ENCODE results near the gene FGD1. TPM values are rescaled to one million over a fixed set of nuclear protein-coding genes. Genes with fewer than 3 reads are reported as not detected.
"Not testable (repeated sequence)": the region's sequence is repeated elsewhere in the genome, so short reads cannot be mapped to it uniquely, and the experiment has no call there.

Gene FGD1
- polyA plus RNA-seq (ENCODE audit: insufficient read length in 4 of 4): 10 to 100 TPM; 16.4 to 25.9 (median 21.7) TPM

DNA sequence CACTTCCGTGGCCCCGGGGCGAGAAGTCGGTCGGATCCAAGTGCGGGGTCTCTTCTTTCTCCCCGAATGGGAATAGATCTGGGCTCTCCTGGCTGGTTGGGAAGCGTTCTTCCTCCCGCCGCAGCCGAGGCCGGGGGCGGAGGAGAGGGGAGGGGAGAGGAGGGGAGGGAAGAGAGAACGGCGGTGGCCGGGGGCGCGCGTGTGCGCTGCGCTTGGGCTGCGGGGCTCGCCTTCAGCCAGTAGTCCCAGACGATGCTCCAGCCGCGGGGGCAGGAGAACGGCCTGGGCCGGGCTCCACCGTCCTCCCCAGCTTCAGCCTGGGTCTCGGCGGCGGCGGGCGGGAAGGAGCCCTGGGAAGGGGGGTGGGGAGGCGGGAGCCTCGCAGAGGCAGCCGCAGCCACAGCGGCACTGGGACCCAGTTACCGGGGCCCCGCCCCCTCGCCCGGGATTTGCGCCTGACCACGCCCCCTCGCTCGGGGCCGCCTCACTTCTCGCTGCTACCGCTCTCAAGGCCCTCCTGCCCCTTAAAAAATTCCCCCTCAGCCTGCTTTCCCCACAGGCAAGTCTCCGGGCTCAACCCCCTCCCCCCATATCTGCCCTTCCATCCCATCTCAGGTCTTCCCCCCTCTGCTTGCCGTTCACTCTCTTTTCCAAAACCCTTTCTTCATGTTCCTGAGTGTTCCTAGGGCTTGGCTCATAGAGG, at the start of gene FGD1:
FGD1 (minus strand) TSS at position 421 of the 703 bp plus-strand sequence. CDS start 802 bp downstream, outside the sequence.
- DNase-seq (ENCODE audit: low read depth in 4 of 4, low spot score in 2 of 4): no peak

DNA sequence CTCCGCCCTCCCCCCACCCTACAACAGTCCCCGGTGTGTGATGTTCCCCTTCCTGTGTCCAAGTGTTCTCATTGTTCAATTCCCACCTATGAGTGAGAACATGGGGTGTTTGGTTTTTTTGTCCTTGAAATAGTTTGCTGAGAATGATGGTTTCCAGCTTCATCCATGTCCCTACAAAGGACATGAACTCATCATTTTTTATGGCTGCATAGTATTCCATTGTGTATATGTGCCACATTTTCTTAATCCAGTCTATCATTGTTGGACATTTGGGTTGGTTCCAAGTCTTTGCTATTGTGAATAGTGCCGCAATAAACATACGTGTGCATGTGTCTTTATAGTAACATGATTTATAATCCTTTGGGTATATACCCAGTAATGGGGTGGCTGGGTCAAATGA, 46.2 kb upstream of the FGD1 start:
- not testable (repeated sequence) for DNase-seq (ENCODE audit: low read depth in 4 of 4, low spot score in 2 of 4)

DNA sequence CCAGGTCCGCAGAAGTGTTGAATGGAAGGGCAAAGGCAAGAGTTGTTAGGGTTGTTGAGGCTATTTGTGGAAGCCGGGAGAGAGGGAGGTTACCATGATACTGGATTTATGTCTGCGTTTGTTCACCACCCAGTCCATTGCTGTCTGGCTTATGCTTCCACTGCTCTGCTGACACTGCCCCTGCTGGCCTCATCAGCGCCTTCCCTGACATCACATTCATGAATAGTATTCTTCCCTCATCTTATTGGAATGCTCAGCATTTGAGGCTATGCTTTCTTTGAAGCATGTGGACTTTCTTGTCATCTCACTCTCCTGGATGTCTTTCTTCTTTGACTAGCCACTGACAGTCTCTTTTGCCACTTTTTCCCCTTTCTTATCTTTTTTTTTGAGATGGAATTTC, 44.3 kb upstream of the FGD1 start:
- no peak for DNase-seq (ENCODE audit: low read depth in 4 of 4, low spot score in 2 of 4)

DNA sequence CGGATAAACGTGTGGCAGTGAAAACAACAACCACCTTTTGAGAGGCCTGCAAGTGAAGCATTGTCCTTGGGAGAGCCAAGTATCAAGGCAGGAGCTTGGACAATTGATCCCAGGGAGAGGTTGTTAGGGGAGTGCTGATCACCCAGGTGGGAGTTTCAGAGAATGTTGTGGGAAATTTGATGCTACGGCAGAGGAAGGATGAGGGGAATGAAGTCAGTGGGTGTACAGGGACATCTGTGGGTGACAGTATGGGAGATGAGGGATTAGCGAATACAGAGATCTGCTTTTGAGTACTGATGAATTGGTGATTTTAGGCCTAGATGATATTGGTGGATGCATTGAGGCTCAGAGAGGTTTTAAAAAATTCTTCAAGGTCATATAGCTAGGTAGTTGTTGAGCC, 38.2 kb upstream of the FGD1 start:
- no peak for DNase-seq (ENCODE audit: low read depth in 4 of 4, low spot score in 2 of 4)

DNA sequence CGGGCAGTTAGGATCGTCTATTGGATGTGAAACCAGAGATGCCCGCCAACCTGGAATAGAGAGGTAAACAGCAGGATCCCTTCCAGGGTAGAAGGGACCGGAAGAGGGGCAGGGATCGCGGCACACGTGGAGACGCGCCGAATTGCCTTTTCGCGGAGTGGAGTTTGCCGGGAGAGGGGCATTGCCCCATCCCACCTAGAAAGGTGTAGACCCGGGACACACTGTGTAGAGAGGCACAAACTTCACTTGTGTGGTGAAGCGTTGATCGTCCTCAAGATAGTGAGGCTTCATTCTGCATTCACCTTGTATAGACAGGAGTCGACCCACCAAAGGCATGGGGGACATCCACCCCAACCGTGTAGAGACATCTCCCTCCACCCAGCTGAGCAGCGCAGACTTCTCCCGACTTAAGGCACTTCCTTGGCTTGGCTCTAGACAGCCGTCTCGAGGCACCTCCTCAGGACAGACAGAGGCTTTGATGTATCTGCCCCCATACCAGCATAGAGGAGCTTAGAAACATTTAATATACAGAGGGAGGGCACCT, 34.4 kb upstream of the FGD1 start:
- DNase-seq (ENCODE audit: low read depth in 4 of 4, low spot score in 2 of 4): no peak

DNA sequence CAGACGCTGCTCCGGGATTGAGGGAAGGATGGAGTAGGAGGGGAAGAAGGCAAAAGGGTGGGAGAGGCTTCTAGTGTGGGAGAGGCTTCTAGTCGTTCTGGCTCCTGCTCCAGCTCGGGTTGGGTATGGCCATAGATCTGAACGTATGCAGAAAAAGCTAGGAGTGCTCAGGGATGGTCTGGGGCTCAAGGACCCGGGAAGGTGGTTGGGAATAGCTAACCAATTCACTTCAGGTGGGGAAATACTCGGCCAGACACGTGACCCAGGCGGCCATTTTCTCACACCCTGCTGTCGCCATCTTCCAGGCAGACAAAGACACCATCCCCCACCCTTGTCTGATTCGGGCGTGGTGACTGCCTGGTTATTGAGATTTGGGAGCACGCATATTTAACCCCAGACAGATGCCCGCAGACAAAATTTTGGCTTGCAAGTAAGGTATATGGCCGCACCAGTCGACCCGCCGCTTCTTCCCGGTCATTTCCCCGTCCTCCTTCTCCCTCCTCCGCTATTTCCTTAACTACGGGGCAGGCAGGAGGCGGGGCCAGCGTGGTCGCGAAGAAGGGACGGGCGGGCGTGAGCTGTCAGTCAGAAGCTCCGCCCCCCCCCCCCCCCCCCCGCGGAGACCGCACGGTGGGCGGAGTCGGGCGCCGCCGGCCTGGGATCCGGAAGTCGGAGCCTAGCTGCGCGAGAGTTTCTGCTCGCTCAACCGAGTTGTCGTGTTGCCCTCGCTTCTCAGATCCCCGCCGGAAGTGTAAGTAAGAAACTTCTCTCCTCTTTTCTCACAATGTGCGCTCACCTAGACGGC, 33.7 kb upstream of the FGD1 start, which contains the start of gene GNL3L:
GNL3L (plus strand) TSS at position 668 of the 805 bp plus-strand sequence. CDS start 2,348 bp downstream, outside the sequence.
- peak; percentile 62 to 83 (median 64) for DNase-seq (ENCODE audit: low read depth in 4 of 4, low spot score in 2 of 4)

DNA sequence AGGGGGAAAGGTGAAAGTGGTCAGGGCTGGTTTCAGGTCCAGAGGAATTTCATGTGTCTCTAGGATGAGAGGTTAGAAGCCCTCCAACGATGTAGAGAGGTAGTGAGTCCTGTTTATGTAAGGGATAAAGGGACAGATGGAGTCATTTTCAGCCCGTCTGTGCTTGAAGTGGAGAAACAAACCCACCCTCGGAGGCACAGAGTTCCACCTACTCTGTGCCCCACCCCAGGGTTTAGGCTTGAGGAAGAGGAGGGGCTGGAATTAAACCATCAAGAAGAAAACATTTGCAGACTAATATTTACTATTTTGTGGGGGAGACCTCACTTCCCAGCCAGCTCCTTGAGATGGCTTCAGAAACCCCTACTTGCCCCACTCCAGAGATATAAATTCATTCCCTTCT, 33.1 kb upstream of the FGD1 start:
- no peak for DNase-seq (ENCODE audit: low read depth in 4 of 4, low spot score in 2 of 4)

DNA sequence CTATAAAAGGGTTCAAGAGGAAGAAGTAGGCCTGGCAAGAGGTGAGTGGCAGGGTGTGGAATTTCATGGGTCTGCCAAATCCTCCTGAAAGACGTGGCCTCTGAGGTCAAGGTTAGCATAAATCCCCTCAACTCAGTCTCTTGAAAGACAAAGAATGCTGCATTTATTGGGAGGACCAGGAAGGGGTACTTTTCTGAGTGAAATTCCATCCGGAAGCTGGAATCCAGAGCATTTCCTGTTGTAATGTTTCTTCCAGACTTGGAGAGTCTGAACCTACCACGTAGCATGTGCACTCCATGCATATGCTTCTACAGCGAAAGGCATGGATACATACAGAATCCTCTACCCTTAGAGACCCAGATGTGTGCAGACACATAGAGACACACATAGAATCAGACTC, 13.4 kb upstream of the FGD1 start:
- peak in 1 of 4 donors; percentile 45 for DNase-seq (ENCODE audit: low read depth in 4 of 4, low spot score in 2 of 4)

DNA sequence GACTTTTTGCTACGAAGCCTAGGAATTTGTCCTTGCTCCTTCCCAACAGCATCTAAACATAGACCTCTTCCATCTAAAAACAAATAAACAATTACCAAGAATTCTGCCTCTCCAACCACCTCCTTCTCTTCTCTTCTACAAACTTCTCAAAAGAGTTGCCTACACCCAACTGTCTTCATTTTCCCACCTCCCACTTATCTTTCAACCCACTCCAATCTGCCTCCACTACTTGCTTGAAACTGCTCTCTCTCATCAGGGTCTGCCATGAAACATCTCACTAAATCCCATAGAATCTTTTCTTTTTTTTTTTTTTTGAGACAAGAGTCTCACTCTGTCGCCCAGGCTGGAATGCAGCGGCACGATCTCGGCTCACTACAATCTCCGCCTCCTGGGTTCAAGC, 902 bp upstream of the FGD1 start:
- DNase-seq (ENCODE audit: low read depth in 4 of 4, low spot score in 2 of 4): no peak

DNA sequence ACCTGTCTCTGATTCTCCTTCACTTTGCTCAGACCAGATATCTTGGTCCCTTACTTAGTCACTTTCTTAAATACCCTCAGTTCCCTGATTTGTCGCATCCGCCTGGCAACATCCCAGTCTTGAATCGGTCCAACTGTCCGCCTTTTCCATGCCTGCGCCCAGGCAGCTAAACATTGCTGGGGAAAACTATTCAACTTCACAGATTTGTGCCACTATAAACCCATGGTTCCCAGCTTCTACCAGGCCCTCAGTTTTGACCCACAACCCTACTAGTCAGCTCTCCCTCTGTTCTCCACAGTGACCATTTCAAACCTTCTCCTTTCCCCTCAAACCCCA, 451 bp upstream of the FGD1 start:
- DNase-seq (ENCODE audit: low read depth in 4 of 4, low spot score in 2 of 4): no peak

DNA sequence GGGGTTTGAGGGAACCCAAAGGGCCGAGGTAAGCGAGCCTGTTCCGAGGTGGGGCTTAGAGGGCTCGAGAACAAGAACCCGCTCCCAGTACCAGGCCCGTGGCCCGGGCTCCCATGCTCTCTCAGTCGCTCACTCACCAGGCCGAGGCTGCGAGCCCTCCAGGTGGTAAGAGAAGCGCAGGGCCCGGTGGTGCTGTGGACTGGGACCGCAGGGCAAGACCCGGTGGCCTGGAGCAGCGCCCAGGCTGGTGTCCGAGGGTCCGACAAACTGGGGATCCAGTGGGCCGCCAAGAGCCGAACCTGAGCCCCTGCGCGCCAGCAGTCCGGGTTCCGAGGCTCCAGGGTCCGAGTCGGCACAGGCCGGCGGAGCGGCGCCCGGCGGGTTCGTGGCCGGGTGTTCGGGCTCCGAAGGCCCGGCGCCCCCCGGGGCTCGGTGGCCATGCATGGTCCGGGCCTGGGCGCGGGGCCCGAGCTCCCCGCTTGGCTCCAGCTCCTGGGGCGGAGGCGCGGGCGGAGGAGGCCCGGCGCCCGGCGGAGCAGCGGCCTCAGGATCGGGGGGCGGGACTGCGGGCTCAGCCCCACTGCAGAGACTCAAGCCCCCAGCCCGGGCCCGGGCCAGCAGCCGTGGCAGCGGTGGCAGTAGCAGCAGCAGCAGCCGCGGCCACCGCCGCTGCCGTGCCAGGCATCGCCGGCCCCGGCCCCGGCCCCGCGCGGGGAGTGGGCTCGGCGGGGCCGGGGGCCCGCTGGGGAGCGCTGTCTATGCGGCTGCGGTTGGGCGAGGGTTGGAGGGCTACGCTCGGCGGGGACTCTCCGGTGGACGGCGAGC, 833 bp downstream of the FGD1 start:
- no peak for DNase-seq (ENCODE audit: low read depth in 4 of 4, low spot score in 2 of 4)

DNA sequence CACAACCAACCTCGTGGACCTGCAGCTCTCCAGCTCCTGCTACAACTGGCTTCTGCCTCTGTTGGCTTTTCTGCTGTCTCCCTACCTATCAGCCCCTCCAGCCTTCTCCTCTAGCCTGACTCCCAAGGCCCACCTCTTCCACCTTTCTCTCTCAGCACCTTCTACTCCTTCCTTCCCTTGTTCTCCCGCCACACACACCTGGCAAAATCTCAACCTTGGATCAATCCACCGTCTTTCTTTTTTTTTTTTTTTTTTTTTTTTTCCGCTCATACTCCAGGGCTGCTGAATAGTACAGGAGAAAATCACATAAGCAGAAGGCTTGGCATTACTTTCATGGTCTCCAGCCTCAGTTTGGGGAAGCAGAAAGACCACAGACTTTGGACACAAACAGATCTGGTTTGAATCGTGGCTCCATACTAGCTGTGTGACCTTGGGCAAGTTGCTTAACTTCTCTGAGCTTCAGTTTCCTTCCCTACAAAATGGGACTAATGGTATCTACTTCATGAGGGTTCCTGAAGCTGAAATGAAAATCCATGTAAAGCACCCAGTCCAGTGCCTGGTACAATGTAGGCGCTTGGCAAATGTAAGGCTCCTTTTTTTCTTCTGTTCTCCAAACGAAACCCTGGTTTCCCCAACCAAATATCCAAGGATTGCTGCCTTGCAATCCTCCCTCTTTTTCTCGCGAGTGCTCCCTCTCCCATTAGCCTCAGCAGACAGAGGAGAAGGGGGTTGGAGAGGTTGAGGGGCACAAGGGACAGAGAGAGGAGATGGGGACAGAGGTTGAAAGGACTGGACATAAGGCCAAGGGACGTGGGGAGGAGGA, 1.7 kb downstream of the FGD1 start:
- no peak for DNase-seq (ENCODE audit: low read depth in 4 of 4, low spot score in 2 of 4)

DNA sequence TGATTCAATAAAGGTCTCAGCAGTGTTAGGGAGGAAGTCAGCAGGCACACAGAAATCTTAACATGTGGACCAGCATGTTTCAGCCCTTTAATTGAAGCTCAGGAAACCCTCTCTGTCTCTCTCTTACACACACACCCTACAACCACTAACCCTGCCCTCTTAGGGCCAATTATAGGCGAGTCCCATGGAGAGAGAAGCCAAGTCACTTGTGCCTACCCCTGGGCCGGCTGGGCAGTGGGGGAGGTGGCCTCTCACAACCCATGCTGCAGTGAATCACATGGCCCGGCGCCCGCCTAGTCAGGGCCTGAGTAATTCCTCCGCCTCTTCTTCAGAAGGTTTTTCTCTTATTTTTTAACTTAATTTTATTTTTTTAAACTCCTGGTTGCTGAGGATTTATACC, 3.7 kb downstream of the FGD1 start:
- no peak for DNase-seq (ENCODE audit: low read depth in 4 of 4, low spot score in 2 of 4)

DNA sequence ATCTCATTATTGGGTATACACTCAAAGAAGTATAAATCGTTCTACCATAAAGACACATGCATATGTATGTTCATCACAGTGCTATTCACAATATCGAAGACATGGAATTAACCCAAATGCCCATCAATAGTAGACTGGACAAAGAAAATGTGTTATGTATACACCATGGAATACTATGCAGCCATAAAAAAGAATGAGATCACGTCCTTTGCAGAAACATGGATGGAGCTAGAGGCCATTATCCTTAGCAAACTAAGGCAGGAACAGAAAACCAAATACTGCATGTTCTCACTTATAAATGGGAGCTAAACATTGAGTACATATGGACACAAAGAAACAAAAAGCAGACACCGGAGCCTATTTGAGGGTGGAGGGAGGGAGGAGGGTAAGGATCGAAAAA, 6.2 kb downstream of the FGD1 start:
- DNase-seq (ENCODE audit: low read depth in 4 of 4, low spot score in 2 of 4): not testable (repeated sequence)

DNA sequence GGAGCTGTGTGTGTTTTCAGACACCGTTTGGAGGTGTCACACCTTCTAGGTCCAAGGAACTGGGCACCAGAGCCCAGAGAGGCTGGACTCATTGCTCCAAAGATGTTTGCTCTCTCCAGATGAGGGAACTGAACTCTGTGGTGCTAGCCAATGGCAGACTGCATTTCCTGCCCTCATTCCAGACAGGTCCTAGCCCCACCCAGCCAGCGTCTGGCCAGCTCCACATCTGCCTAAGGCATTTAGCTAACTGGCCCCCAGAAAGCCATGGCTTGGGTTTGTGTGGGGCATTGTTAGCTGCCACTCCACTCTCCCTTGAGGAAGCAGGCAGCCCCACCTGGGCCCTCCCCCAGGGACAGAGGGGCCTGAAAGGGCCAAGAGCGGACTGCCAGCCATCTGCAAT, 11.4 kb downstream of the FGD1 start:
- no peak for DNase-seq (ENCODE audit: low read depth in 4 of 4, low spot score in 2 of 4)

DNA sequence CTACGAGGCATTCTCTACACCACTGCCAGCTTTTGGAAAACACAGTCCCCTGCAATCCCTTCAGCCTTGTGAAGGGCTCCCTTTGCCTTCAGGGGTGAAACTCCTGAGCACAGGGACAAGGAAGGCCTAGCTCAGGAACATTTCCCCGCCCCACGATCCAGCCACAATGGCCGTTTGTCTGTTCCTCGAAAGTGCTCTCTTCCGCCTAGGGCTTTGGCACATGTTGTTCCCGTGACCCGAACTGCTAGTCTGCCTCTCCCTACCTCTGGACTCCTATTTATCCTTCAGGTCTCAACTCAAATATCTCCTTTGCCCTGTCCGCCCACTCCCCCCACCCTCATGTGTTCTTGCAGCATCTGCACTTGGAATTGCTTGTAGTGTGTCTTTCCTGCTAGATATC, 12.1 kb downstream of the FGD1 start:
- no peak for DNase-seq (ENCODE audit: low read depth in 4 of 4, low spot score in 2 of 4)

DNA sequence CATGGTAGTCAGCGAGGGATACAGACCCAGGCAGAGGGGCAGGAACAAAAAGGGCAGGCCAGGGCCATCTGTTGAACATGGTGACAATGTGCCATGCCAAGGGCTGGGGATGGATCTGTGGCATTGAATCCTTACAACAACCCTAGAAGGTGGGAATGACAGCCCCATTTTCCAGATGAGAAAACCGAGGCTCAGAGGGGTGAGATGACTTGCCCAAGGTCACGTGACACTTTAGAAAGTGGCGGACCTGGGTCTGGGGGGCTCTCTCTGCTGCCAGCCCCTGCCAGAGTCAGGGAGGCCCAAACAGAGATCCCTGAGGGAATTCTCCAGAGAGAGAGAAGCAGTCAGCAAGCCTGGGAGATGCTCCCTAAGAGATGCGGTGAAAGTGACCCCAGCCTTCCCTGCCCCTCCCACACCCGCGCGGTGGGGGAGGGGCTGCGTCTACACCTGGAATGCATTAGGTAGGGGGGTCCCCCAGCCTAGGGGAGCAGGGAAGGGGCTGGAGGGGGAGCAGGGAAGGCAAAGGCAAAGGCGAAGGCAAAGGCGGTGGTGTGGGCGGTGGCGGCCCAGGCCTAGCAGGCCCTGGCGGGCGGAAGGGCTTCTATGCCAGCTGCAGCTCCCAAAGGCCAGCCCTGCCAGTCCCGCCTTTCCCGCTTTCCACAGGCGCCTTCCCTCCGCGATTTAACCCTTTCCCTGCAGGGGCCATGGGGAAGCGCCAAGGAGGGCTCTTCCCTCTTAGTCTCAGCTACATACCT, 13.0 kb downstream of the FGD1 start:
- DNase-seq (ENCODE audit: low read depth in 4 of 4, low spot score in 2 of 4): no peak

DNA sequence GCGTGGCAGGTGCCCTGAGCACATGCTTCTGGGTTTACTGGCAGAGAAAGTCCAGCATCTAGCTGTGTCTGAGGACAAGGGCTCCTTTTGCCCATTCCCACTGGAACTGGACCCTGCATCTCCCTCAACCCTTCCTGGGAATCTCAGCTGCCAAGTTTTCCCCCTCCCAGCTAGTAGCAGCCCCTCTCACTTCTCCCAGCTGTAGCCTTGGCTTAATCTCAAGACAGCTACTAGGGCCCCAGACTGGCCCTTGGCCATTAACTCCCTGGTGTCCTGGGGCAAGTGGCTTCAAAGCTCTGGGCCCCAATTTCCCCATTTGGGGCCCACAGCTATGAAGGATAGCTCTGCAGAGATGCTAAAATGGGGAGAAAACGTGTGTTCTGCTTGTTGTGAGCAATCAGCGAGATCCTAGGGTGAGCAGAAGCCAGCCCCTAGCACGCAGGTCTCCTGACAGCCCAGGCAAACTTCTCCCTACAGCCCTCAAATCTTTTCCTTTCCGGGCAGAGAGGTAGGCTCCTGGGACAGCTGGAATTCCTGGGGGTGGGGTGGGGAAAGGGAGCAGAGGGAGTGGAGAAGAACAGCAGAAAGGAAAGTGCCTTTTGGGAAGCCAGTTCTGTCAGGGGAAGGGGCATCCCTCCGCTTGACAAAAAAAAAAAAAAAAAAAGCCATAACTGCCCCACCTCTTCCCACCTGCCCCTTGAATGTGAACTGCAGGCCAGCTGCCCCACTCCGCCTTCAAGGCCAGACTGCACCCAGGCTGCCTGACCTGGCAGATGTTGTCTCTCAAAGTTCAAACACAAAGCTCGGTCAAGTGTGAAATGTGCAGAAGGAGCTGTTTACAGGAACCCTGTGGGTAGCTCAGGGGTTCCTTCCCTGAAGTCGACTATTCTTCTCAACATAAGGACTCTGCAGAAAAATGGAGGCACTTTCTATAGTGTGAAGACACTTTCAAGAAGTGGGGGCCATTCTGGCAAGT, 16.6 kb downstream of the FGD1 start:
- DNase-seq (ENCODE audit: low read depth in 4 of 4, low spot score in 2 of 4): no peak
